PFSK-1 (cell line): ENCODE data around the gene SETX.

ENCODE experiments used
- POLR2AphosphoS5 ChIP-seq: IDR thresholded peaks from 2 replicates; pipeline ENCODE4 v1.6.1; 2012; ENCODE audit warnings: low read depth, mild to moderate bottlenecking, control low read depth, low read length, moderate library complexity
- REST ChIP-seq, 2 experiments: IDR thresholded peaks; 2 replicates each; pipeline versions ENCODE4 v1.6.1 to v1.8.0; 2011 to 2012; ENCODE audit warnings: low read depth in 2 of 2, low read length in 2 of 2, control low read depth in 1 of 2, inconsistent platforms in 1 of 2, mild to moderate bottlenecking in 1 of 2, moderate library complexity in 1 of 2; ENCODE audit not compliant: insufficient read depth in 1 of 2
- SIN3A ChIP-seq: IDR thresholded peaks from 2 replicates; pipeline ENCODE4 v1.6.1; 2012; ENCODE audit warnings: mild to moderate bottlenecking, low read length, moderate library complexity, borderline replicate concordance; ENCODE audit not compliant: insufficient read depth
- TAF1 ChIP-seq: IDR thresholded peaks from 2 replicates; pipeline ENCODE4 v1.6.1; 2012; ENCODE audit warnings: low read length, control low read depth, borderline replicate concordance; ENCODE audit not compliant: insufficient read depth

GRCh38 chr9:132295181-132295580 lies 59.6 kb downstream of the SETX start:
- TF ChIP-seq POLR2AphosphoS5 (no peak), SIN3A (no peak), REST (IDR thresholded peaks at IDR 0.05; ENCODE audit: insufficient read depth in 1 of 2, low read depth in 2 of 2, low read length in 2 of 2) (no peak), TAF1 (no peak)
